ENCODE results near the gene GATA3. TPM values are rescaled to one million over a fixed set of nuclear protein-coding genes. Genes with fewer than 3 reads are reported as not detected.

GATA3 gene
- total and polyA plus RNA-seq, 4 donors, result 0.10 to 3.4 (median 1.1) TPM

- H3K36me3 ChIP-seq (ENCODE audit: control insufficient read depth, insufficient read depth, low read length), result no peaks in the 10 kb centered on the region
- peaks cover 100% of the 10 kb centered on the region for H3K27me3 ChIP-seq (ENCODE audit: control insufficient read depth, insufficient read depth, low read length)
- DNase-seq (ENCODE audit: low read depth in 4 of 6, low spot score in 6 of 6), result peak in 1 of 6 donors; percentile 30
- no peak overlapping the region for H3K4me3 ChIP-seq (ENCODE audit: low read depth, low read length)
- H3K4me1 ChIP-seq (ENCODE audit: control insufficient read depth, insufficient read depth, low read length), result peaks cover 31% of the 10 kb centered on the region
- WGBS (ENCODE audit: insufficient coverage), result 1% methylated on average over 20 of the region's 32 CpGs
- no peaks in the 10 kb centered on the region for H3K9me3 ChIP-seq (ENCODE audit: control insufficient read depth, insufficient read depth, low read length)
- no peak overlapping the region for H3K27ac ChIP-seq (ENCODE audit: low read depth, low read length)
Observed at GRCh38 chr10:8037199-8037801, 17.2 kb upstream of the GATA3 start.

DNA sequence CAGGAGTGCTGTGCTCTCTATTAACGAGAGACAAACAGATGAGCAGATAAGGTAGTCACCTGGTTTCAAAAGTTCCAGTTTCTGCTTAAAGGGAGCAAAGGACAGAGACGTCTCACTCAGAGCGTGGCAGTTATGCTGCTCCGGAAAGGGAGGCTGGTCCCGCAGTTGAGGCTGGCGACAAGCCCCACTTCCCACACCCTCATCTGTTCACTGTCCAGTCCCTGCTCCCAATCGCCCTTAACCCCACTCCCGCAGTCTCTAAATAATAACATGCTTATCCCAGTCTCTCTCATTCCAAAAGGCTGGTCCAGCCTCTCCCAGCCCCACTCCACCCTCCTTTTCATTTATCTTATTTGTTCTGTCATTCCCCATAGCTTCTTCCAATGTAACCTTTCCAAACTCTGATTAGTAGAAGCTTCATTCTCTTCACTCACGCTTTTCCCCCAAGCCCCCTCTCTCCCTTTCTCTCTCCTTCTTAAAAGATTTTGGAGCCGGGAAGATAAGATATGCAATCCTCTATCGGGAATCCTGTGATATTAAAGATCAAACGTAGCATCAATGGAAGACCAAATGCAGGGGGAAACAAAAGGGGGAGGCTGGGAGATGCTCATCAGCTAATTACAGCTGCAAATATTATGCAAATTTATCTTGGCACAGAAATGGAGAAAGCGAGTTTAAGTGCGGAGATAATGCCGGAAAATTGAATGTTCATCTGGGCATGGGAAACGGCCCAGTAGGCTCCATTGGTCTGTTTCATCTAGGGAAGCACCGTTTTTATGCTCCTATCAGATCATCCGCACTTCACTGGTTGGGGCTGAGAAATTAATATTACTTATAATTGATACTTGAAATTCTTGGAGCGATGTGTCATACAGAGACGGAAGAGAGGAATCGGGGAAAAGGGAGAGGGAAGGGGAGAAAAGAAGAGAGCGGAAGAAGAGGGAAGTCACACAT, 16.3 kb upstream of the GATA3 start:
- H3K36me3 ChIP-seq (ENCODE audit: control insufficient read depth, insufficient read depth, low read length), result no peaks in the 10 kb centered on the region
- peaks cover 36% of the 10 kb centered on the region for H3K4me1 ChIP-seq (ENCODE audit: control insufficient read depth, insufficient read depth, low read length)
- peak in 2 of 6 donors; percentile 30 to 55 for DNase-seq (ENCODE audit: low read depth in 4 of 6, low spot score in 6 of 6)
- H3K9me3 ChIP-seq (ENCODE audit: control insufficient read depth, insufficient read depth, low read length), result no peaks in the 10 kb centered on the region
- no peak overlapping the region for H3K4me3 ChIP-seq (ENCODE audit: low read depth, low read length)
- H3K27me3 ChIP-seq (ENCODE audit: control insufficient read depth, insufficient read depth, low read length), result peaks cover 100% of the 10 kb centered on the region
- H3K27ac ChIP-seq (ENCODE audit: low read depth, low read length), result no peak overlapping the region
- WGBS (ENCODE audit: insufficient coverage), result 4% methylated on average over 17 of the region's 22 CpGs

DNA sequence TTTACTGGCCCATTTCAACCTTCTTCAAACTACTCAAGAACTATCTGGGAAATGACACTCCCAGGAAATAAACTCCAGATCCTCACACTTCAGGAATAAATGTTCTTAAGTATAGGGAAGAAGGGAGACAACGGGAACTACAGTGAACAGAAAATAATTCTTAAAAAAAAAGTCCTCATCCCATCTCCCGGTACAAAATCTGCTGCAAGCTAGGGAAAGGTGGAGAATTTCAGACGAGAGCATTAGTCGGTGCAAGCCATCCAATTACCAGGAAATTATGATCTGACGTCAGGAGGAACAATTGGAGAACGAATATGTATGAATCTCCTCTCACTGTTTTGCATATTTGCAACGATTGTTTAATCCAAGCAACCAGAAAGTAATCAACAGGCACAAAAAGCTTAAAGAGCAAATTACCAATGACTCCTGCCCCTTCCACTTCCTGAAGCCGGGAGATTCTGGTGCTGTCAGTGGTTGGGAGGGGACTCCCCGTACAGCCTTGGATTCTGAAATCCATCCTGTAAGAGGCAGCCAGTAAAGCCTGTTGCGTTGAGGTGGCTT, 15.1 kb upstream of the GATA3 start:
- peak in 2 of 6 donors; percentile 51 to 57 for DNase-seq (ENCODE audit: low read depth in 4 of 6, low spot score in 6 of 6)

DNA sequence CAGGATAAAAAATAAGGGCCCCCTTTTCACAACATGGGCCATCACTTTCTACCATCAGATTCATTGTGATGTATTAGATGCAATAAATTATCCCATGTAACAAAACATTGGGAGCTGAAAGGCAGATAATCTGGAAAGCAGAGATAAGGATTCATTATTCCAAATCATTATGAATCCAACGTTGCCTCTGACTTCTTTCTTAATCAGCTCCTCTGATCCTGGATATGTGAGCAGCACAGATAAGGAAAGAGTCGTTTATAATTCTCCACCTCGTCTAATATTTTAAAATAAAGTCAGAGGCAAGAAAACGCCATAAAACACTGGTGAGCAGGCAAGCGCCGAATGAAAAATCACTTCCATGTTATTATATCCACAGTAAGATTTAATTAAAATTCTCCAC, 13.8 kb upstream of the GATA3 start:
- H3K36me3 ChIP-seq (ENCODE audit: control insufficient read depth, insufficient read depth, low read length), result no peaks in the 10 kb centered on the region
- no CpG with 5 or more reads among the region's 6 CpGs for WGBS (ENCODE audit: insufficient coverage)
- H3K27ac ChIP-seq (ENCODE audit: low read depth, low read length), result no peak overlapping the region
- H3K4me1 ChIP-seq (ENCODE audit: control insufficient read depth, insufficient read depth, low read length), result peaks cover 34% of the 10 kb centered on the region
- H3K9me3 ChIP-seq (ENCODE audit: control insufficient read depth, insufficient read depth, low read length), result no peaks in the 10 kb centered on the region
- no peak overlapping the region for H3K4me3 ChIP-seq (ENCODE audit: low read depth, low read length)
- peak in 2 of 6 donors; percentile 35 to 37 for DNase-seq (ENCODE audit: low read depth in 4 of 6, low spot score in 6 of 6)
- peaks cover 100% of the 10 kb centered on the region for H3K27me3 ChIP-seq (ENCODE audit: control insufficient read depth, insufficient read depth, low read length)

More for the DNA sequence above, 15.1 kb upstream of the GATA3 start:
- peaks cover 100% of the 10 kb centered on the region for H3K27me3 ChIP-seq (ENCODE audit: control insufficient read depth, insufficient read depth, low read length)
- 0% methylated on average over 1 of the region's 10 CpGs for WGBS (ENCODE audit: insufficient coverage)
- H3K27ac ChIP-seq (ENCODE audit: low read depth, low read length), result no peak overlapping the region
- peaks cover 33% of the 10 kb centered on the region for H3K4me1 ChIP-seq (ENCODE audit: control insufficient read depth, insufficient read depth, low read length)
- H3K4me3 ChIP-seq (ENCODE audit: low read depth, low read length), result no peak overlapping the region
- H3K36me3 ChIP-seq (ENCODE audit: control insufficient read depth, insufficient read depth, low read length), result no peaks in the 10 kb centered on the region
- H3K9me3 ChIP-seq (ENCODE audit: control insufficient read depth, insufficient read depth, low read length), result no peaks in the 10 kb centered on the region

GRCh38 chr10:8041284-8041991, 13.1 kb upstream of the GATA3 start:
- Histone ChIP-seq H3K27me3 (ENCODE audit: control insufficient read depth, insufficient read depth, low read length) (peaks cover 100% of the 10 kb centered on the region), H3K4me1 (ENCODE audit: control insufficient read depth, insufficient read depth, low read length) (peaks cover 34% of the 10 kb centered on the region), H3K36me3 (ENCODE audit: control insufficient read depth, insufficient read depth, low read length) (no peaks in the 10 kb centered on the region), H3K27ac (ENCODE audit: low read depth, low read length) (no peak overlapping the region), H3K9me3 (ENCODE audit: control insufficient read depth, insufficient read depth, low read length) (no peaks in the 10 kb centered on the region), H3K4me3 (ENCODE audit: low read depth, low read length) (no peak overlapping the region)
- WGBS (ENCODE audit: insufficient coverage), result 7% methylated on average over 8 of the region's 10 CpGs
- peak in 2 of 6 donors; percentile 14 for DNase-seq (ENCODE audit: low read depth in 4 of 6, low spot score in 6 of 6)

DNA sequence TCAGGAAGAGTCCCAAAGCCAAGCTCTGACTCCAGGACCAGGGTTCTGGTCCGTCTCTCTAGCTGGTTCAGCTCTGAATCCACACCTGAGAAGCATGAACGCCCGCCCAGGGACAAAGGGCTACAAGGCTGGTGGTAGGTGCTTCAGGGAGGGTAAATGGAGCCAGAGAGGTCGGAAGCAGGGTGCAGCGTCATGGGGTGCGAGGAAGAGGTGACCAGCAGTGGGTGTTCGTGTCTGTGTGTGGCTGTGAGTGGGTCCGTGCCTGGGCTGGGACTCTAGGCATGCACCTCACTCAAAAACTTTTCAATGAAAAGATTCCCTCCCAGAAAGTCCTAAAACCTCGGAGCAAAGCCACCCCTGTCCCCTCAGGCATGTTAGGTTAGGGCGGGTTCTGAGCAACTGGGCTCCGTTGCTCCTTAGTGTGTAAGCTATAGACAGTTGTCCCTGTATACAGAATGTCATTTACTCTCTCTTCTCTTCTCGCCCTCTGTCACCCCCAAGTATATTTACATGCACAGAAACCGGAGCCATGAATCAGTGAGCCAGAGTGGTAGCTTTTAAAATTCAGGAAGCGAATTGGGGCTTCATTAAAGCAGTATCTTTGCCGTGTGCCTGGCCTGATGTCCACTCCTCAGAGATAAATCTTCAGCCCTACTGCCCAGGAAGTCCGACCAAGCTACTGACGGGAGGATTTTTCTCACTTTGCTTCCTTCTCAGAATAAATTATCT, 12.3 kb upstream of the GATA3 start:
- Histone ChIP-seq H3K36me3 (ENCODE audit: control insufficient read depth, insufficient read depth, low read length) (no peaks in the 10 kb centered on the region), H3K27ac (ENCODE audit: low read depth, low read length) (no peak overlapping the region), H3K4me3 (ENCODE audit: low read depth, low read length) (no peak overlapping the region), H3K9me3 (ENCODE audit: control insufficient read depth, insufficient read depth, low read length) (no peaks in the 10 kb centered on the region), H3K27me3 (ENCODE audit: control insufficient read depth, insufficient read depth, low read length) (peaks cover 100% of the 10 kb centered on the region), H3K4me1 (ENCODE audit: control insufficient read depth, insufficient read depth, low read length) (peaks cover 32% of the 10 kb centered on the region)
- peak in 2 of 6 donors; percentile 9 to 11 for DNase-seq (ENCODE audit: low read depth in 4 of 6, low spot score in 6 of 6)
- 3% methylated on average over 10 of the region's 17 CpGs for WGBS (ENCODE audit: insufficient coverage)

GRCh38 chr10:8042721-8043568, 11.5 kb upstream of the GATA3 start:
- WGBS (ENCODE audit: insufficient coverage), result 3% methylated on average over 34 of the region's 35 CpGs
- Histone ChIP-seq H3K4me1 (ENCODE audit: control insufficient read depth, insufficient read depth, low read length) (peaks cover 38% of the 10 kb centered on the region), H3K36me3 (ENCODE audit: control insufficient read depth, insufficient read depth, low read length) (no peaks in the 10 kb centered on the region), H3K27me3 (ENCODE audit: control insufficient read depth, insufficient read depth, low read length) (peaks cover 100% of the 10 kb centered on the region), H3K27ac (ENCODE audit: low read depth, low read length) (no peak overlapping the region), H3K9me3 (ENCODE audit: control insufficient read depth, insufficient read depth, low read length) (no peaks in the 10 kb centered on the region), H3K4me3 (ENCODE audit: low read depth, low read length) (no peak overlapping the region)
- peak in 2 of 6 donors; percentile 5 to 18 for DNase-seq (ENCODE audit: low read depth in 4 of 6, low spot score in 6 of 6)

DNA sequence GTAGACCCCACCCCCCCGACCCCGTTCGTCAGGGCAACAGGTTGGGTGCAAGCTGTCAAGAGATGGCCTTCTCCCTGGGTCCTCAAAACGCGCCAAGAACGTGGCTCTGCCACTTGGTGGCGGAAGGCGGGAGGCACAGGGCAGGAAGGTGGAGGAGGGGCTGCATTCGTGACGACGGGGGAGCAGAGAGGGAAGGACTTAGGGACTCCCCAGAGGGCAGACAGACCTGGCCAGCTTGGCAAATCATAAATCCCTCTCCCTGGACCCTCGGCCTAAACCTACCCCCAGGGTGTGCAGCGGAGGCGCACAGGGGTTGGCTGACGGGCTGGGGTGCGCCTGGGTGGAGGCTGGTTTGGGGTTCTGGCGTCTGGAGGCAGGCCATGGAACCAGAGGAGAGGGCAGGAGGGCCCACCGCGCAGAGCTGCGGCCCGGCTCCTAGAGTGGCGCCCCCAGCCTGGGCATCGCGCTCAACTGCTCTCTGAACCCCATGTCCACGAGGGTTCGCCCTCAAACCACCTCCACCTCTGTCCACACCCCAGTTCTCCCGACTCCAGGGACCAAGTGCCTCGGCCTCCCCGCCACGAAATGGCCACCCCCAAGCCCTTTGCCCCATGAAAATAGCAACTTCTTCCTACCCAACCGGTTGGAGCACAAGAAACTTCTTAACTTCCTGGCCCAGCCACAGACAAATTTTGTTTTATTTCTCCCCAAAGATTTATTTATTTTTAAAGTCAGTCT, 10.8 kb upstream of the GATA3 start:
- Histone ChIP-seq H3K36me3 (ENCODE audit: control insufficient read depth, insufficient read depth, low read length) (no peaks in the 10 kb centered on the region), H3K9me3 (ENCODE audit: control insufficient read depth, insufficient read depth, low read length) (no peaks in the 10 kb centered on the region), H3K27ac (ENCODE audit: low read depth, low read length) (no peak overlapping the region), H3K4me3 (ENCODE audit: low read depth, low read length) (no peak overlapping the region), H3K4me1 (ENCODE audit: control insufficient read depth, insufficient read depth, low read length) (peaks cover 45% of the 10 kb centered on the region), H3K27me3 (ENCODE audit: control insufficient read depth, insufficient read depth, low read length) (peaks cover 100% of the 10 kb centered on the region)
- 2% methylated on average over 23 of the region's 31 CpGs for WGBS (ENCODE audit: insufficient coverage)
- DNase-seq (ENCODE audit: low read depth in 4 of 6, low spot score in 6 of 6), result peak in 2 of 6 donors; percentile 21 to 25

Data from spinal cord (tissue), 10 donors.